Choroid plexus epithelial cell (primary cell): ENCODE measurements around the gene WNT11.
A peak's percentile ranks its signal among the peaks of the same experiment; 100 is the strongest.

ENCODE experiments used
- DNase-seq: peaks from one replicate; pipeline ENCODE4 v3.0.0-alpha.2; 2010; ENCODE audit warnings: low read depth
- H3K4me3 ChIP-seq: 2 replicates; pipeline ENCODE4 v1.5.1; 2011; ENCODE audit warnings: low read depth, mild to moderate bottlenecking, control low read depth, low read length, moderate library complexity
- TF ChIP-seq, protein P1 (sequence below): conservative IDR thresholded peaks from 2 replicates; pipeline ENCODE4 v1.5.1; 2011; ENCODE audit warnings: low read depth, mild to moderate bottlenecking, control low read depth, inconsistent platforms, low read length, moderate library complexity

The WNT11 gene

DNA sequence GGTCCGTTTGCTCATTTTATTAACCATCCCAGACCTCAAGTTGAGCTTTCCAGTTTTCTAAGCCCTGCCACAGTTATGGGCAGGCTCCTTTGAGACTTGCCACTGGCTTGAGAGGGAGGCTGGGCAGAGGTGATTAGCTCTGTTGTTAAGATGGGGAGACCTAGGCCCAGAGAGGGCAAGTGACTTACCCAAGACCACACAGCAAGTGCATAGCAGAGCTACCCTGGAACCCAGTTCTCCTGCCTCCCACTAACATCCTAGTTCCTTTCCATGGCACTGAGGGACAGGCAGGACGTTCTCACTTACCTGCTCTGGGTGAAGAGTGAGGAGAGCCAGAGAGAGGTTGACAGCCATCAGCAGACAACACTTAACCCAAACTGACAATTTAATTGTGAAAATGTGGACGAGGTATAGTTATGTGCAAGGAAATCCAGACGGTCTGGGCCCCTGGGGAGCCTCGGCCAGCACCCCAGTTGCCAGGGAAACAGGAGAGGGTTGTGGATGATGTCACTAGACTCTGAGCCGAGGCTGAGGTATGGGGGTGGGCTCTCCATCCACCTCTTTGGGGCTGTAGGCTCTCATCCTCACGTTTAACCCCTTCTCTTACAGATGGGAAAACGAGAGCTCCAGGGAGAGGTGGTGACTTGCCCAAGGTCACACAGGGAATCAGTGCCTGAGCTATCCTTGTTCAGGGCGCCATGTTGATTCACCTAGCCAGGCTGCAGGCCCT, 12.3 kb upstream of the WNT11 start:
- TF ChIP-seq, protein P1, sequence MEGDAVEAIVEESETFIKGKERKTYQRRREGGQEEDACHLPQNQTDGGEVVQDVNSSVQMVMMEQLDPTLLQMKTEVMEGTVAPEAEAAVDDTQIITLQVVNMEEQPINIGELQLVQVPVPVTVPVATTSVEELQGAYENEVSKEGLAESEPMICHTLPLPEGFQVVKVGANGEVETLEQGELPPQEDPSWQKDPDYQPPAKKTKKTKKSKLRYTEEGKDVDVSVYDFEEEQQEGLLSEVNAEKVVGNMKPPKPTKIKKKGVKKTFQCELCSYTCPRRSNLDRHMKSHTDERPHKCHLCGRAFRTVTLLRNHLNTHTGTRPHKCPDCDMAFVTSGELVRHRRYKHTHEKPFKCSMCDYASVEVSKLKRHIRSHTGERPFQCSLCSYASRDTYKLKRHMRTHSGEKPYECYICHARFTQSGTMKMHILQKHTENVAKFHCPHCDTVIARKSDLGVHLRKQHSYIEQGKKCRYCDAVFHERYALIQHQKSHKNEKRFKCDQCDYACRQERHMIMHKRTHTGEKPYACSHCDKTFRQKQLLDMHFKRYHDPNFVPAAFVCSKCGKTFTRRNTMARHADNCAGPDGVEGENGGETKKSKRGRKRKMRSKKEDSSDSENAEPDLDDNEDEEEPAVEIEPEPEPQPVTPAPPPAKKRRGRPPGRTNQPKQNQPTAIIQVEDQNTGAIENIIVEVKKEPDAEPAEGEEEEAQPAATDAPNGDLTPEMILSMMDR: no peak
- DNase-seq: no peak
- H3K4me3 ChIP-seq: no peak overlapping the region

DNA sequence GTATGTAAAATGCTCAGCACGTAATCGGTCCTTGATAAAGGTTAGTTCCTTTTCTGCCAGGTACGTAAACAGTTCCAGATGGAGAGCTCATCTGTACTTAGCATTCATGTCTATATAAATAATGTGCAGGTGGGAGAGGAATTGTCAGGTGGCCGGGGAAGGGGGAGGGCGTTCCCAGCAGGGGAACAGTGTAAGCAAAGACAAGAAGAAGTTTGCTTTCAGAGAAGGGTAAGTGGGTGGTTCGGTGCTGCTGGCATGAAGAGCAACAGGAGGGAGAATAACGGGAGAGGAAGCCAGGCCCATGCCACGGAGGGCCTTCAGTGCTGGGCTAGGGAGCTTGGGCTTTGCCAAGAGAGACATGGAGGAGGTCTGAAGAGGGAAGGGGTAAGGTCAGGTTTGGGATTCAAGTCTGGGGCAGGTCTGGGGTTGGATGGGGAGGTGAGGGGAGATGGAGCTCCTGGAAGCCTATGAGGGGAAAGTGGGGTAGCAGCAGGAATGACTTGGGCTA, 11.4 kb upstream of the WNT11 start:
- H3K4me3 ChIP-seq: no peak overlapping the region
- TF ChIP-seq, protein P1: no peak
- DNase-seq: no peak

DNA sequence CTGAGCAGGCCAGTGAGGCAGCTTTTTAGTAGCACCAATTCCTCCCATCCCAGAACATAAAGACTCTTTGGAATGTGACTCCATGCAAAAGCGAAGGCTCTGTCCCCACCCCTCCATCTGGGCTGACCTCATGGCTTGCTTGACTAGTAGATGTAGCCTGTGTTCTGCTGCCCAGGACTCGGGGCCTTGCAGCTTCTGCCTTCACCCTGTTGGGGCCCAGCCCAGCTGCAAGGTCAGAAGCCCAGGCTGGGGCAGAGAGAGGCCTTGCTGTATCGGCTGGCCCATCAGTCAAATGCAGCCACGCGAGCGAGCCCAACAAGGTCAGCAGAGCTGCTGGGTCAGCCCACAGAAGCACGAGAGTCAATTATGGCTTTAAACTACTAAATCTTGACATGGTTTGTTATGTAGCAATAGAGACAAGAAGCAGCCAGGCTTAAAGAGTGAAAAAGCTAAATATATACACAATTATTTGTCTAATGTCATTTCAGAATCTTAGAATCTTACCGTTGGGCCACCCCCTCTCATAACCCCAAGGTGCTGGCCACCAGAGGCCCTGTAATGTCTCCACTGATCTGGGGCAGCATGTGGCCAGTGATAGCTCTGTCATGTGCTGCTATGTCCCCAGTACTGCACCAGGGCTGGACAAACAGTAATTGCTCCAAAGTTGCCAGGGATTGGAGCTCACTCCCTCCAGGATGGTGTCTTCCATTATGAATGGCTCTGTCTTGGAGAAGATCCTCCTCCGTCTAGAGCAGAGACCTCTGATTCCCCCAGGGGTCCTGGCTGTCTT, 10.4 kb upstream of the WNT11 start:
- TF ChIP-seq, protein P1: no peak
- H3K4me3 ChIP-seq: no peak overlapping the region
- DNase-seq: no peak

DNA sequence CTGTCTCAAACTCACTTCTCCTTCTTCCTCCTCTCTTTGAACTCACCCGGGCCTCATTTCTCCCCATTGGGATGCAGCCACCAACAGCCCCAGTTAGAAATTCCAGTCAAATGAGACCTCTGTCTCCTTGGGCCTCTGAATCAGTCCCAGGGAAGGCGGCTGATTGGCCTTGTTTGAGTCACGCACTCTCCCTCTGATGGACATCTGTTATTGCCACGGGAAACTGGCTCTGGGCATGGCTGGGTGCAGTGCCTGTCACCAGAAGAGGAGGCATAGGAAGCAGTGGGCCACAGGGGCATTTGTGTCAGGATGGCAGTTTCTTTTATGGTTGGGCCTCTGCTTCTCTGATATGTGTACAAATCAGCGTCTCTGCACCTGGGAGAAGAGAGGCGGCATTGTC, 9.6 kb upstream of the WNT11 start:
- DNase-seq: no peak
- H3K4me3 ChIP-seq: no peak overlapping the region
- TF ChIP-seq, protein P1: no peak

DNA sequence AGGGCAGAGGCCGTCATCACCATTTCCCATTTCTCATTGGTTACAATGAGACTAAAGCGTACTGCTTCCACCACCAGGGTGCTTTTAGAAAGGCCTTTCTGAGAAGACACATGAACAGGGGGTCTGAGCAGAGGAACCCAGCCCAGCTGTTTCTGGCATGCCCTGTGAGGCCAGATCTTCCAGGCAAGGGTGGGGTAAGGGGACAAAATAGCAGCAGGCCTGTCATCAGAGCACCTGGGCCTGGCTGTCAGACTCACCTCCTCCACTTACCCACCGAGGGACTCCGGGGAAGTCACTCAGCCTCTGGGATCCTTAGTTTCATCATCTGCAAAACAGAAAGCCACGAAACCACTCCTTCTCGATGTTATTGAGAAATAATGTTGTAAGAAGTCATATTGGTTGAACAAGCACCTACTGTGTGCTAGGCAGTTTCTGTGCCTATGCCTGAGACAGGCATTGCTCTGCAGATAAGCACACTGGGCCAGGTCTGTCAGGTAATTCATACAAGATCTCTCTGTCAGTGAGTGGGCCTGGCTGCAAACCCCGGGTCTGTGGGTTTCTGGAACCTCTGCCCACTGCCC, 8.8 kb upstream of the WNT11 start:
- TF ChIP-seq, protein P1: peak; percentile 18
- no peak for DNase-seq
- H3K4me3 ChIP-seq: no peak overlapping the region

DNA sequence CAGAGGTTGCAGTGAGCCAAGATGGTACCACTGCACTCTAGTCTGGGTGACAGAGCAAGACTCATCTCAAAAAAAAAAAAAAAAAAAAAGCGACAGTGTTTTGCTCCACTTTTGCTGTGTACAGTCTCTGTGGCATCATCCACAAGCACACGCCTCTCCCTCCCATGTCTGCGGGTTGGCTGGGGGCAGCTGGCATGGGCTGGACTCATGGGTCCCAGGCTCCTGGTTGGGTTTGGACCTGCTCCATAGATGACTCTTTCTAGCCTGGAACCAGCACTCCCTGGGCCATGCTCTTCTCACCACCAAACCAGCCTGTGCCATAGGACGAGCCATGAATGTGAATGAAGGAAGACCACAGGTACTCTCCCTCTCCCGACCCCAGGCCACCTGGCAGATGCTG, 7.9 kb upstream of the WNT11 start:
- DNase-seq: no peak
- H3K4me3 ChIP-seq: no peak overlapping the region
- TF ChIP-seq, protein P1: no peak
